KOPT-K1 (cell line): ENCODE measurements around the gene TMEM26.
"Not testable (repeated sequence)": the region's sequence is repeated elsewhere in the genome, so short reads cannot be mapped to it uniquely, and the experiment has no call there.

Source experiments
- H3K27ac ChIP-seq: fragments of 200-600 bp; sonication (generic); 2 replicates; pipeline ENCODE4 v1.5.1; 2016; ENCODE audit warnings: antibody characterized with exemption, mild to moderate bottlenecking, low read depth, low read length; ENCODE audit not compliant: poor library complexity, severe bottlenecking
- H3K36me3 ChIP-seq: fragments of 200-600 bp; sonication (generic); 2 replicates; pipeline ENCODE4 v1.5.1; 2017; ENCODE audit warnings: antibody characterized with exemption, mild to moderate bottlenecking, low read length, moderate library complexity; ENCODE audit not compliant: insufficient read depth
- H3K9me3 ChIP-seq: fragments of 200-600 bp; sonication (generic); 2 replicates; pipeline ENCODE4 v1.5.1; 2017; ENCODE audit warnings: antibody characterized with exemption, low read length, mild to moderate bottlenecking; ENCODE audit not compliant: insufficient read depth, poor library complexity, severe bottlenecking

TMEM26 gene

GRCh38 chr10:61397175-61397986, 55.8 kb downstream of the TMEM26 start:
- Histone ChIP-seq H3K36me3 (no peaks in the 10 kb centered on the region), H3K27ac (peak overlapping the region; percentile 66), H3K9me3 (peaks cover 15% of the 10 kb centered on the region)

DNA sequence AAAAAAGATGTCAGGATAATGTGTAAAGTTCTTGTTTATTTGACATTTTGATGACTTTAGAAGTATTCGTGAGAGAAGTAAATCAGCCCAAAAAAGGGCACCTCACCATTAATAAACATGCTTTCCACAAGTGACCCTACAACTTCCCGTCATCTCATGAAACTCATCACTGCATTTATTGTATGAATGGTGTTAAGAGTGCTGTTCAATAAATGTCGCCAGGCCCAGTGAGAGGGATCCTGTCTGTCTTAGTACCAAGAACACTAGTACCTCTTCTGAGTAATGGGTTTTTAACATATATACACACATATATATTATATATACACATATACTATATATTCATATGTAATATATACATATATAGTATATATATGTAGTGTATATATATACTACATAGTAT, 61.9 kb downstream of the TMEM26 start:
- H3K27ac ChIP-seq: no peak overlapping the region
- peaks cover 3% of the 10 kb centered on the region for H3K9me3 ChIP-seq
- H3K36me3 ChIP-seq: no peaks in the 10 kb centered on the region

GRCh38 chr10:61390851-61391250, 62.3 kb downstream of the TMEM26 start:
- no peaks in the 10 kb centered on the region for H3K9me3 ChIP-seq
- no peaks in the 10 kb centered on the region for H3K36me3 ChIP-seq
- no peak overlapping the region for H3K27ac ChIP-seq

DNA sequence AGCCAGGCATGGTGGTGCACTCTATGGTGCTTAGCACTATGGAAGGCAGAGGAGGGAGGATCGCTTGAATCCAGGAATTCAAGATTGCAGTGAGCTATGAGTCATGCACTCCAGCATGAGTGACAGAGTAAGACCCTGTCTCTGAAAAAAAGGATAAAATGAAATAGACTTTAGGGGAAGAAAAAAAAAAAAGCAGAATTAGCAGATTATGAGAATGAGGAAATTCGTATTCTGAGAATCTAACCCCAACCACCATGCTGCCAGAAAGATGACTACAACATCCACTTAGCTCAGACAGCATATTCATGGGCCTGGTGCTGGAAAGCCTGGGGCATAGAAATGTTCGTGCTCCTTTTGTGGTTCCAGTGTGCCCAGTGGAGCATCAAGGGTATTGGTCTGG, 63.3 kb downstream of the TMEM26 start:
- Histone ChIP-seq H3K36me3 (no peaks in the 10 kb centered on the region), H3K9me3 (no peaks in the 10 kb centered on the region), H3K27ac (no peak overlapping the region)

GRCh38 chr10:61388986-61389385, 64.2 kb downstream of the TMEM26 start:
- H3K9me3 ChIP-seq, H3K27ac ChIP-seq, H3K36me3 ChIP-seq: not testable (repeated sequence)

DNA sequence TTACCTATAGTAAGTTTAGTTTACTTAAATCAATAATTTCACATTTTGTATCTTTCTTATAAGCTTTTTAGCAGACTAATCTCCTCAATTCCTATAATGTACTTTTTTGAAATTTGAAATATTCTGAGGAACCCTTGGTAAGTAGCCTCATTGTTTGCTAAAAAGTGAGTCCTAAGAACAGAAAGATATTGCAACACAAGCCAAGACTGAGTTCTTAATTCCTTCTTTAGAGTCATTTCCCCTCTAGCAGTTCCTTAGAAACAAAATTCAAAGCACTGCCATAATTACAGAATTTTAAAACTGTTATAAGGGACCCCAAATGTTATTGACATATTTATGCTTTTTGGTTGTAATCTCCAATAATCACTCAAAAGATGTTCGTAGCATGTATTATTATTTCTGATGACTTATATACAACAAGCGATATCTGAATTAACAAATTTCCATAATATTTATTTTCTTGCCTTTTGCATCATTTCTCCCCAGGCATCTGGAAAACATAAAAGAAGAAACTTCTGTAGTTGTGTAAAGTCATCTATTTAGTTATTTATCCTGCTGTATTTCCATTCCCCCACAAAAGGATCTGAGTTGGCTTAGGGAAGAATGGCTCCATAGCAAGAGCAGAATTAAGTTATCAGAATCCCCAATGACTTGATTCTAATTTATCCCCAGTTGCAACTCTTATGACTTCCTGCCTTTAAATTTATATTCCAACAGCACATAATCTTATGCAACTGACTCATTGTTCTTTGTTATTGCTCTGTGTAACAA, 67.8 kb downstream of the TMEM26 start:
- H3K27ac ChIP-seq: no peak overlapping the region

GRCh38 chr10:61381153-61381552, 72.0 kb downstream of the TMEM26 start:
- not testable (repeated sequence) for H3K27ac ChIP-seq, H3K36me3 ChIP-seq
- H3K9me3 ChIP-seq: peaks cover 12% of the 10 kb centered on the region

More for the DNA sequence above, 67.8 kb downstream of the TMEM26 start:
- Histone ChIP-seq H3K9me3 (no peaks in the 10 kb centered on the region), H3K36me3 (no peaks in the 10 kb centered on the region)

- Histone ChIP-seq H3K9me3 (peaks cover 24% of the 10 kb centered on the region), H3K36me3 (no peaks in the 10 kb centered on the region)
Observed at GRCh38 chr10:61378865-61379264, 74.3 kb downstream of the TMEM26 start.

GRCh38 chr10:61376908-61377368, 76.2 kb downstream of the TMEM26 start:
- H3K9me3 ChIP-seq: peaks cover 24% of the 10 kb centered on the region
- H3K27ac ChIP-seq: no peak overlapping the region
- H3K36me3 ChIP-seq: no peaks in the 10 kb centered on the region

More at GRCh38 chr10:61378865-61379264, 74.3 kb downstream of the TMEM26 start:
- H3K27ac ChIP-seq: no peak overlapping the region

- H3K36me3 ChIP-seq: no peaks in the 10 kb centered on the region
- no peak overlapping the region for H3K27ac ChIP-seq
- peaks cover 24% of the 10 kb centered on the region for H3K9me3 ChIP-seq
Observed at GRCh38 chr10:61376377-61376776, 76.8 kb downstream of the TMEM26 start.

DNA sequence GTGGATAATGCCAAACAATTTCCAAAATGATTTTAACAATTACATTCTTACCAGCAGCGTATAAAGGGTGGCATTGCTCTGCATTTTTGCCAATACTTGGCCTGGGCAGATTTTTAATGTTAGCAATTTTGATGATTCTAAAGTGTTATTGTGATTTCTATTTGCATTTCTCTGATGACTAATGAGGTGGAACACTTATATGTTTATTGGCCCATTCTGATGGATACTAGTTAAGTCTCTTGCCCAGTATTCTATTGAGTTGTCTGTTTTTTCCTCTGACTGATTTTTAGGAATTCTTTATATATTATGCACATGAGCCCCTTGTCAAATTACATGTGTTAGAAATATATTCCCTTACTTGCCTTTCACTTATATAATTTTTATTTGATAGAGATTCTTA, 86.8 kb downstream of the TMEM26 start:
- H3K36me3 ChIP-seq: no peaks in the 10 kb centered on the region
- H3K9me3 ChIP-seq: no peaks in the 10 kb centered on the region
- H3K27ac ChIP-seq: no peak overlapping the region

- no peaks in the 10 kb centered on the region for H3K9me3 ChIP-seq
- H3K27ac ChIP-seq: no peak overlapping the region
- no peaks in the 10 kb centered on the region for H3K36me3 ChIP-seq
Observed at GRCh38 chr10:61364619-61365018, 88.6 kb downstream of the TMEM26 start.

- no peaks in the 10 kb centered on the region for H3K36me3 ChIP-seq
- H3K9me3 ChIP-seq: no peaks in the 10 kb centered on the region
- H3K27ac ChIP-seq: no peak overlapping the region
Observed at GRCh38 chr10:61363006-61363405, 90.2 kb downstream of the TMEM26 start.

GRCh38 chr10:61359452-61359851, 93.7 kb downstream of the TMEM26 start:
- Histone ChIP-seq H3K9me3 (no peaks in the 10 kb centered on the region), H3K27ac (no peak overlapping the region), H3K36me3 (no peaks in the 10 kb centered on the region)

- H3K9me3 ChIP-seq: no peaks in the 10 kb centered on the region
- H3K27ac ChIP-seq: no peak overlapping the region
- no peaks in the 10 kb centered on the region for H3K36me3 ChIP-seq
Observed at GRCh38 chr10:61357687-61358086, 95.5 kb downstream of the TMEM26 start.
